Neural cell (in vitro differentiated cells): ENCODE measurements around the gene IRF4. TPM values are rescaled to one million over a fixed set of nuclear protein-coding genes. Genes with fewer than 3 reads are reported as not detected.

Experiments used
- H2AFZ ChIP-seq: fragments of 200-600, 300-800 bp; sonication (generic), shearing (Covaris generic); 2 replicates; pipeline ENCODE4 v1.6.0; 2014; ENCODE audit warnings: low read depth, mild to moderate bottlenecking, antibody characterized with exemption, low read length, moderate library complexity
- H3F3A ChIP-seq: fragments of 200-600 bp; shearing (Covaris generic); 2 replicates; pipeline ENCODE4 v1.6.1; 2016; ENCODE audit warnings: mild to moderate bottlenecking, moderate library complexity, mixed read lengths, antibody characterized with exemption, low read length; ENCODE audit not compliant: insufficient read depth, poor library complexity, severe bottlenecking
- H3K27ac ChIP-seq: fragments of 200-600, 300-800 bp; sonication (generic), shearing (Covaris generic); 2 replicates; pipeline ENCODE4 v1.5.1; 2014; ENCODE audit warnings: mild to moderate bottlenecking, low read length, moderate library complexity
- H3K27me3 ChIP-seq: fragments of 300-800, 200-600 bp; sonication (generic), shearing (Covaris generic); 2 replicates; pipeline ENCODE4 v1.6.0; 2014; ENCODE audit warnings: mild to moderate bottlenecking, low read depth, low read length, moderate library complexity; ENCODE audit not compliant: insufficient read depth
- H3K36me3 ChIP-seq: fragments of 300-800, 200-600 bp; sonication (generic), shearing (Covaris generic); 2 replicates; pipeline ENCODE4 v1.5.1; 2014; ENCODE audit warnings: mild to moderate bottlenecking, antibody characterized with exemption, low read length, moderate library complexity; ENCODE audit not compliant: insufficient read depth
- H3K4me2 ChIP-seq: fragments of 300-800, 200-600 bp; sonication (generic), shearing (Covaris generic); 2 replicates; pipeline ENCODE4 v1.6.0; 2014; ENCODE audit warnings: mild to moderate bottlenecking, low read length
- H3K4me3 ChIP-seq: fragments of 300-800, 200-600 bp; sonication (generic), shearing (Covaris generic); 2 replicates; pipeline ENCODE4 v1.5.1; 2014; ENCODE audit warnings: mild to moderate bottlenecking, low read length, moderate library complexity
- H3K79me2 ChIP-seq: fragments of 200-600 bp; shearing (Covaris generic); replicated peaks from 2 replicates; pipeline ENCODE4 v1.6.0; 2014; ENCODE audit warnings: mild to moderate bottlenecking, low read length, moderate library complexity; ENCODE audit not compliant: insufficient read depth
- H3K9ac ChIP-seq: fragments of 300-800, 200-600 bp; sonication (generic), shearing (Covaris generic); 2 replicates; pipeline ENCODE4 v1.6.1; 2016; ENCODE audit warnings: mild to moderate bottlenecking, low read length, mixed read lengths
- H3K9me2 ChIP-seq: fragments of 200-600 bp; shearing (Covaris generic); 2 replicates; pipeline ENCODE4 v1.6.1; 2016; ENCODE audit warnings: mild to moderate bottlenecking, low read length, mixed read lengths; ENCODE audit not compliant: insufficient read depth
- H3K9me3 ChIP-seq: fragments of 200-600, 300-800 bp; sonication (generic), shearing (Covaris generic); 2 replicates; pipeline ENCODE4 v1.6.1; 2016; ENCODE audit warnings: mild to moderate bottlenecking, mixed run types, low read length, moderate library complexity, mixed read lengths
- H4K20me1 ChIP-seq: fragments of 200-600 bp; shearing (Covaris generic); 2 replicates; pipeline ENCODE4 v1.6.1; 2016; ENCODE audit warnings: mild to moderate bottlenecking, mixed run types; ENCODE audit not compliant: insufficient read depth
- CTCF ChIP-seq: fragments of 450-650 bp; IDR thresholded peaks from 2 replicates; pipeline ENCODE4 v1.5.1; 2014; ENCODE audit warnings: antibody characterized with exemption, mild to moderate bottlenecking, moderate library complexity; ENCODE audit not compliant: poor library complexity, severe bottlenecking
- EP300 ChIP-seq: fragments of 450-650 bp; conservative IDR thresholded peaks from 2 replicates; pipeline ENCODE4 v1.6.1; 2014; ENCODE audit warnings: antibody characterized with exemption, mild to moderate bottlenecking, moderate library complexity; ENCODE audit not compliant: poor library complexity, severe bottlenecking
- EZH2 ChIP-seq: fragments of 200-600, 300-800 bp; shearing (Covaris generic), sonication (generic); IDR thresholded peaks from 2 replicates; pipeline ENCODE4 v1.6.1; 2014; ENCODE audit warnings: antibody characterized with exemption, low read length, borderline replicate concordance, mild to moderate bottlenecking; ENCODE audit not compliant: insufficient read depth, poor library complexity, severe bottlenecking
- MXI1 ChIP-seq: fragments of 450-650 bp; conservative IDR thresholded peaks from 2 replicates; pipeline ENCODE4 v1.6.1; 2014; ENCODE audit warnings: antibody characterized with exemption, mild to moderate bottlenecking; ENCODE audit not compliant: poor library complexity, severe bottlenecking
- POLR2AphosphoS5 ChIP-seq: IDR thresholded peaks from 2 replicates; pipeline ENCODE4 v1.6.1; 2012
- RAD21 ChIP-seq: fragments of 450-650 bp; conservative IDR thresholded peaks from 2 replicates; pipeline ENCODE4 v1.6.1; 2014; ENCODE audit warnings: antibody characterized with exemption, mild to moderate bottlenecking, moderate library complexity
- SMC3 ChIP-seq: fragments of 450-650 bp; conservative IDR thresholded peaks from 2 replicates; pipeline ENCODE4 v1.6.1; 2014; ENCODE audit warnings: antibody characterized with exemption, mild to moderate bottlenecking, moderate library complexity; ENCODE audit not compliant: poor library complexity
- TAF1 ChIP-seq: IDR thresholded peaks from 2 replicates; pipeline ENCODE4 v1.6.1; 2012; ENCODE audit warnings: low read depth
- polyA plus RNA-seq: library from polyadenylated mRNA; depleted of rRNA; stranded (reverse); fragments of >200 nt; gene quantifications from 2 replicates; pipeline ENCODE4 v1.2.3, GENCODE V29; 2014
- TF ChIP-seq, protein P1 (sequence below): IDR thresholded peaks from 2 replicates; pipeline ENCODE4 v1.6.1; 2012; ENCODE audit warnings: borderline replicate concordance

Gene IRF4
- polyA plus RNA-seq, 1 donor from 2014 or later, result 0.05 TPM

- Histone ChIP-seq H3K27ac (no peak overlapping the region), H3K27me3 (no peaks in the 10 kb centered on the region), H3K4me2 (no peak overlapping the region), H2AFZ (no peak overlapping the region), H3K9me3 (no peaks in the 10 kb centered on the region), H3K9me2 (no peaks in the 10 kb centered on the region), H3K79me2 (no peaks in the 10 kb centered on the region), H3F3A (no peaks in the 10 kb centered on the region), H3K4me3 (no peak overlapping the region), H4K20me1 (no peaks in the 10 kb centered on the region), H3K36me3 (no peaks in the 10 kb centered on the region), H3K9ac (no peak overlapping the region)
- TF ChIP-seq EZH2, result no peak
- no peak for TF ChIP-seq MXI1
- TF ChIP-seq CTCF, result no peak
- TF ChIP-seq SMC3, result no peak
- TF ChIP-seq TAF1, result no peak
- no peak for TF ChIP-seq POLR2AphosphoS5
- no peak for TF ChIP-seq RAD21
- TF ChIP-seq, protein P1, sequence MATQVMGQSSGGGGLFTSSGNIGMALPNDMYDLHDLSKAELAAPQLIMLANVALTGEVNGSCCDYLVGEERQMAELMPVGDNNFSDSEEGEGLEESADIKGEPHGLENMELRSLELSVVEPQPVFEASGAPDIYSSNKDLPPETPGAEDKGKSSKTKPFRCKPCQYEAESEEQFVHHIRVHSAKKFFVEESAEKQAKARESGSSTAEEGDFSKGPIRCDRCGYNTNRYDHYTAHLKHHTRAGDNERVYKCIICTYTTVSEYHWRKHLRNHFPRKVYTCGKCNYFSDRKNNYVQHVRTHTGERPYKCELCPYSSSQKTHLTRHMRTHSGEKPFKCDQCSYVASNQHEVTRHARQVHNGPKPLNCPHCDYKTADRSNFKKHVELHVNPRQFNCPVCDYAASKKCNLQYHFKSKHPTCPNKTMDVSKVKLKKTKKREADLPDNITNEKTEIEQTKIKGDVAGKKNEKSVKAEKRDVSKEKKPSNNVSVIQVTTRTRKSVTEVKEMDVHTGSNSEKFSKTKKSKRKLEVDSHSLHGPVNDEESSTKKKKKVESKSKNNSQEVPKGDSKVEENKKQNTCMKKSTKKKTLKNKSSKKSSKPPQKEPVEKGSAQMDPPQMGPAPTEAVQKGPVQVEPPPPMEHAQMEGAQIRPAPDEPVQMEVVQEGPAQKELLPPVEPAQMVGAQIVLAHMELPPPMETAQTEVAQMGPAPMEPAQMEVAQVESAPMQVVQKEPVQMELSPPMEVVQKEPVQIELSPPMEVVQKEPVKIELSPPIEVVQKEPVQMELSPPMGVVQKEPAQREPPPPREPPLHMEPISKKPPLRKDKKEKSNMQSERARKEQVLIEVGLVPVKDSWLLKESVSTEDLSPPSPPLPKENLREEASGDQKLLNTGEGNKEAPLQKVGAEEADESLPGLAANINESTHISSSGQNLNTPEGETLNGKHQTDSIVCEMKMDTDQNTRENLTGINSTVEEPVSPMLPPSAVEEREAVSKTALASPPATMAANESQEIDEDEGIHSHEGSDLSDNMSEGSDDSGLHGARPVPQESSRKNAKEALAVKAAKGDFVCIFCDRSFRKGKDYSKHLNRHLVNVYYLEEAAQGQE, result no peak
- TF ChIP-seq EP300, result no peak
Measured at GRCh38 chr6:341914-342831, 49.4 kb upstream of the IRF4 start.

DNA sequence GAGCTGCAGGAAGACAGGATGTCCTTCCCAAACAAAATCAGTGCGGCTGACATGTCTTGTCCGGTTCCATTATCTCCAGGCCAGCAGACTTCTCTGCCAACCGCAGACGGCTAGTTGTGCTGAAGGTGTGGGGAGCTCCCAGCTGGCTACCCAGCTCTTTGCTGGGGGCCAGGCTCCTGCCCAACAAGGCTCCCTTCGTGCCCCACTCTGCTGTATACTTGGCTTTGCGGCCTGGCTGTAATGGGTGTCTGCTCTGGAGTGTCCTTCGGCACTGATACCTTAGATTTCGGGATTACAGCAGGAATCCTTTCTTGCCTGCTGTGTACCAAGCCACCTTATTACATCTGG lies 48.7 kb upstream of the IRF4 start:
- Histone ChIP-seq H3F3A (no peaks in the 10 kb centered on the region), H2AFZ (no peak overlapping the region), H3K9me2 (no peaks in the 10 kb centered on the region), H3K9ac (no peak overlapping the region), H3K27ac (no peak overlapping the region), H4K20me1 (no peaks in the 10 kb centered on the region), H3K27me3 (no peaks in the 10 kb centered on the region), H3K4me3 (no peak overlapping the region), H3K36me3 (no peaks in the 10 kb centered on the region), H3K9me3 (no peaks in the 10 kb centered on the region), H3K4me2 (no peak overlapping the region), H3K79me2 (no peaks in the 10 kb centered on the region)
- TF ChIP-seq RAD21, result no peak
- TF ChIP-seq, protein P1, result no peak
- TF ChIP-seq POLR2AphosphoS5, result no peak
- no peak for TF ChIP-seq EZH2
- no peak for TF ChIP-seq CTCF
- no peak for TF ChIP-seq SMC3
- no peak for TF ChIP-seq TAF1
- no peak for TF ChIP-seq MXI1
- no peak for TF ChIP-seq EP300
